PC-9 (cell line): ENCODE measurements around the gene DPYD. TPM values are rescaled to one million over a fixed set of nuclear protein-coding genes. Genes with fewer than 3 reads are reported as not detected.

ENCODE experiments used
- BruUV-seq: library from RNA; stranded (reverse); fragments of 400-500 nt; replicated peaks from 2 replicates; lab custom pipeline; 2021; lab: Mats Ljungman, UMichigan
- CTCF ChIA-PET: fragments of 300-600 bp; sonication (Branson Sonifier 250); formaldehyde crosslinking; loops from one replicate; lab custom pipeline; 2022; ENCODE audit warnings: antibody characterized with exemption; lab: Charles Lee
- POLR2A ChIA-PET: fragments of 300-600 bp; sonication (Branson Sonifier 250); formaldehyde crosslinking; loops from one replicate; lab custom pipeline; 2022; ENCODE audit warnings: antibody characterized with exemption; ENCODE audit not compliant: unreplicated experiment; lab: Charles Lee
- DNase-seq, 2 experiments: peaks; one replicate each; pipeline versions ENCODE4 v3.0.0 to v3.0.0-alpha.2; 2015 to 2022; ENCODE audit warnings: mixed read lengths in 1 of 2
- H2AFZ ChIP-seq: fragments of 200-600 bp; sonication (generic); 2 replicates; pipeline ENCODE4 v1.8.1; 2017; ENCODE audit warnings: antibody characterized with exemption
- H3F3A ChIP-seq: fragments of 200-600 bp; sonication (generic); 2 replicates; pipeline ENCODE4 v1.8.1; 2017; ENCODE audit warnings: antibody characterized with exemption, mild to moderate bottlenecking, low read depth; ENCODE audit not compliant: insufficient read depth
- H3K27ac ChIP-seq: fragments of 200-600 bp; sonication (generic); 2 replicates; pipeline ENCODE4 v1.6.1; 2016; ENCODE audit warnings: mixed run types
- H3K27me3 ChIP-seq: fragments of 200-600 bp; sonication (generic); 2 replicates; pipeline ENCODE4 v1.6.1; 2016; ENCODE audit warnings: low read depth, mixed run types; ENCODE audit not compliant: insufficient read depth
- H3K36me3 ChIP-seq: fragments of 200-600 bp; sonication (generic); 2 replicates; pipeline ENCODE4 v1.6.1; 2016; ENCODE audit warnings: low read depth, mixed run types
- H3K4me1 ChIP-seq: fragments of 200-600 bp; sonication (generic); replicated peaks from 2 replicates; pipeline ENCODE4 v1.6.1; 2016; ENCODE audit warnings: mixed run types; ENCODE audit not compliant: insufficient read depth
- H3K4me2 ChIP-seq: fragments of 200-600 bp; sonication (generic); 2 replicates; pipeline ENCODE4 v1.6.1; 2017; ENCODE audit warnings: mixed run types
- H3K4me3 ChIP-seq: fragments of 200-600 bp; sonication (generic); 2 replicates; pipeline ENCODE4 v1.6.1; 2016; ENCODE audit warnings: mixed run types
- H3K79me2 ChIP-seq: fragments of 200-600 bp; sonication (generic); 2 replicates; pipeline ENCODE4 v1.6.1; 2017; ENCODE audit warnings: low read depth, mixed run types
- H3K9me2 ChIP-seq: fragments of 200-600 bp; sonication (generic); 2 replicates; pipeline ENCODE4 v1.8.1; 2017; ENCODE audit warnings: mild to moderate bottlenecking; ENCODE audit not compliant: insufficient read depth
- H3K9me3 ChIP-seq: fragments of 200-600 bp; sonication (generic); 2 replicates; pipeline ENCODE4 v1.8.1; 2016; ENCODE audit warnings: low read depth; ENCODE audit not compliant: insufficient read depth
- H4K20me1 ChIP-seq: fragments of 200-600 bp; sonication (generic); 2 replicates; pipeline ENCODE4 v1.8.1; 2017; ENCODE audit not compliant: insufficient read depth
- EZH2 ChIP-seq: fragments of 200-600 bp; sonication (generic); IDR thresholded peaks from 2 replicates; pipeline ENCODE4 v1.8.0; 2017; ENCODE audit warnings: antibody characterized with exemption, low read depth
- intact Hi-C: fragments of 100-400 bp; cut with micrococcal nuclease; formaldehyde crosslinking; loops from one replicate; pipeline ENCODE4 v1.10.0; 2022; ENCODE audit not compliant: unreplicated experiment
- total RNA-seq: library from RNA; stranded (reverse); gene quantifications from 2 replicates; pipeline ENCODE4 v1.2.3, GENCODE V29; 2021
- TF ChIP-seq, protein P1 (sequence below): fragments of 200-600 bp; sonication (generic); conservative IDR thresholded peaks from 2 replicates; pipeline ENCODE4 v1.6.1; 2017; ENCODE audit warnings: mixed run types, antibody characterized with exemption, mild to moderate bottlenecking, moderate library complexity

DPYD gene
- total RNA-seq, 1 experiment from 2014 or later = 24.1 TPM

DNA sequence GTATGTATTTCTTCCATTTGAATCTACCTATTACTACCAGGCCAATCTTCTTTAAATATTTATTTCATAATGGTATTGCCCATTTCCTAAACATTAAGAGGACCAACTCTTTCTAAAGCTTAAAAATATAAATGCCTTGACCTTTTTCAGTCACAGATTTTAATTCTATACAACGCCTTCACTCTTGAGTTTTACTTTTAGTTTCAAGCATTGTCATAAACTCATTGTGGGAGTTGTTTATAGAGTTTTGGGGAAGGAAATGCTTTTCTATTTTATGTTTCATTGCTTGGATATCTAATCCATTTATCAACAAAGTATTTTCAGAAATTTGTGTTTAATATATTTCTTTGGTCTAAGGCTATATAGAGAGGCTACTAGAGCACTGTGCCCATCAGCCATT, 155.8 kb downstream of the DPYD start:
- H3K79me2 ChIP-seq = no peaks in the 10 kb centered on the region
- no peak overlapping the region for H3K4me2 ChIP-seq
- H3F3A ChIP-seq = no peaks in the 10 kb centered on the region
- no peaks in the 10 kb centered on the region for H3K9me2 ChIP-seq
- no peak for DNase-seq
- H4K20me1 ChIP-seq = no peaks in the 10 kb centered on the region
- H3K4me3 ChIP-seq = no peak overlapping the region
- ChIA-PET CTCF (no interaction called here), POLR2A (no interaction called here)
- no peaks in the 10 kb centered on the region for H3K36me3 ChIP-seq
- no peak for TF ChIP-seq EZH2
- TF ChIP-seq, protein P1, sequence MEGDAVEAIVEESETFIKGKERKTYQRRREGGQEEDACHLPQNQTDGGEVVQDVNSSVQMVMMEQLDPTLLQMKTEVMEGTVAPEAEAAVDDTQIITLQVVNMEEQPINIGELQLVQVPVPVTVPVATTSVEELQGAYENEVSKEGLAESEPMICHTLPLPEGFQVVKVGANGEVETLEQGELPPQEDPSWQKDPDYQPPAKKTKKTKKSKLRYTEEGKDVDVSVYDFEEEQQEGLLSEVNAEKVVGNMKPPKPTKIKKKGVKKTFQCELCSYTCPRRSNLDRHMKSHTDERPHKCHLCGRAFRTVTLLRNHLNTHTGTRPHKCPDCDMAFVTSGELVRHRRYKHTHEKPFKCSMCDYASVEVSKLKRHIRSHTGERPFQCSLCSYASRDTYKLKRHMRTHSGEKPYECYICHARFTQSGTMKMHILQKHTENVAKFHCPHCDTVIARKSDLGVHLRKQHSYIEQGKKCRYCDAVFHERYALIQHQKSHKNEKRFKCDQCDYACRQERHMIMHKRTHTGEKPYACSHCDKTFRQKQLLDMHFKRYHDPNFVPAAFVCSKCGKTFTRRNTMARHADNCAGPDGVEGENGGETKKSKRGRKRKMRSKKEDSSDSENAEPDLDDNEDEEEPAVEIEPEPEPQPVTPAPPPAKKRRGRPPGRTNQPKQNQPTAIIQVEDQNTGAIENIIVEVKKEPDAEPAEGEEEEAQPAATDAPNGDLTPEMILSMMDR = no peak
- H3K9me3 ChIP-seq = no peaks in the 10 kb centered on the region
- no TSS peak for BruUV-seq
- no peak overlapping the region for H3K27ac ChIP-seq
- H2AFZ ChIP-seq = no peak overlapping the region
- no peaks in the 10 kb centered on the region for H3K4me1 ChIP-seq
- no peaks in the 10 kb centered on the region for H3K27me3 ChIP-seq
- intact Hi-C loops = no loop called here

DNA sequence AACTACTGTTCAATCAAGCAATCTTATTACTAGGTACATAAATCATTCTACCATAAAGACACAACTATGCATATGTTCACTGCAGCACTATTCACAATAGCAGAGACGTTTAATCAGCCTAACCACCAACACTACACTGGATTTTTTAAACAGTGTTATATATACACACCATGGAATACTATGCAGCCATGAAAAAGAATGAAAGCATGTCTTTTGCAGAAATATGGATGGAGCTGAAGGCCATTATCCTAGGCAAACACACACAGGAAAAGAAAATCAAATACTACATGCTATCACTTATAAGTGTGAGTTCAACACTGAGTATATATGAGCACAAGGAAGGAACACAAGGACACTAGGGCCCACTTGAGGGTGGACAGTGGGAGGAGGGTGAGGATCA, 159.2 kb downstream of the DPYD start:
- no peaks in the 10 kb centered on the region for H3K9me3 ChIP-seq
- no peak overlapping the region for H2AFZ ChIP-seq
- H3K4me1 ChIP-seq = no peaks in the 10 kb centered on the region
- TF ChIP-seq EZH2 = no peak
- TF ChIP-seq, protein P1 = no peak
- ChIA-PET CTCF (no interaction called here), POLR2A (no interaction called here)
- no peaks in the 10 kb centered on the region for H3K36me3 ChIP-seq
- no peaks in the 10 kb centered on the region for H3F3A ChIP-seq
- H3K79me2 ChIP-seq = no peaks in the 10 kb centered on the region
- H3K9me2 ChIP-seq = no peaks in the 10 kb centered on the region
- no peak for DNase-seq
- no peak overlapping the region for H3K27ac ChIP-seq
- no peaks in the 10 kb centered on the region for H4K20me1 ChIP-seq
- no peak overlapping the region for H3K4me3 ChIP-seq
- intact Hi-C loops = no loop called here
- H3K27me3 ChIP-seq = no peaks in the 10 kb centered on the region
- BruUV-seq = no TSS peak
- no peak overlapping the region for H3K4me2 ChIP-seq

DNA sequence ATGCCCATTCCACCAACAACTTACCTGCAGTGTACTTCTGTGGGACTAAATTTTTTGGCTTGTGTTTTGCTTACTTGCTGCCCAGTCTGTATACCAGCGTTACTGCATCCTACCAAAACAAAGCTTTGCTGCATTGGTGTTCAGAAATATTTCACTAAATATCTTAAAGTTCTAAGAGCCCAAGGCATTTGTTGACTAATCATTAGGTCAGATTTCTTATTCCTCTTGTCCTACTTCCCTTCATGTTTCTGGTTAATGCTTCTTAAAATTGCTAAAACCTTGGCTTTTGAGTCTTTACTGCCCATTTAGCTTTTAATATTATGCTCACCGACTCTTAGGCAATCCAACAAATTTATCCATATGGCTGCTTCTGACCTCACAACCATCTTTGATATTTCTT, 161.8 kb downstream of the DPYD start:
- CTCF ChIA-PET = no interaction called here
- Histone ChIP-seq H2AFZ (no peak overlapping the region), H3K27ac (no peak overlapping the region), H3K27me3 (no peaks in the 10 kb centered on the region), H3K79me2 (no peaks in the 10 kb centered on the region), H3K4me1 (no peaks in the 10 kb centered on the region), H4K20me1 (no peaks in the 10 kb centered on the region), H3K4me3 (no peak overlapping the region), H3K4me2 (no peak overlapping the region), H3K36me3 (no peaks in the 10 kb centered on the region), H3K9me2 (no peaks in the 10 kb centered on the region), H3K9me3 (no peaks in the 10 kb centered on the region), H3F3A (no peaks in the 10 kb centered on the region)
- no peak for TF ChIP-seq EZH2
- TF ChIP-seq, protein P1 = no peak
- POLR2A ChIA-PET = no interaction called here
- no TSS peak for BruUV-seq
- DNase-seq = no peak
- intact Hi-C loops = no loop called here
